Measurements from ENCODE around the gene WWP2. TPM values are rescaled to one million over a fixed set of nuclear protein-coding genes. Genes with fewer than 3 reads are reported as not detected.
"Not testable (repeated sequence)": the region's sequence is repeated elsewhere in the genome, so short reads cannot be mapped to it uniquely, and the experiment has no call there.

WWP2 gene
- polyA plus RNA-seq, 4 donors: 32.4 to 44.6 (median 35.4) TPM

DNA sequence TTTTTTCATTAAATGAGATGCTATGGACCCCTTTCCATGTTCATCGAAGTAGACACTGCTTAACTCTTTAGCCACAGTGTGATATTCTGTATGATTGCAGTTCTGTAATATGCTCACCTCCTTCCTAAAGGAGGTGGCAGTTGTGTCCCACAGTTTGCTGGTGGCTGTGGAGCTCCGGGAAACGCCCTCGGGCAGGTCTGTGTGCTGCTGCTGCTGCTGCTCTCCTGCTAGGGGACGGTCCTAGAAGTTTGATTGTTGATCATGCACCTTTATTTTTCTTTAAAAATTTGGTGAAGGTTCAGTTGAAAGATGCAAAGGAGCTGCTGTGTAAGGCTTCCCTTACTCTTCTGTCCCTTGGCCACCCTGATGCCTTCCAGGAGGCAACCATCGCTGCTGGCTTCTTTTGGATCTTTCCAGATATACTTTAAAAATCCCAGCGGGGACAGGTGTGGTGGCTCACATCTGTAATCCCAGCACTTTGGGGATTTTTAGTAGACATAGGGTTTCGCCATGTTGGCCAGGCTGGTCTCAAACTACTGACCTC, 180.6 kb downstream of the WWP2 start:
- Histone ChIP-seq H3K27me3 (ENCODE audit: control insufficient read depth in 3 of 3, insufficient read depth in 3 of 3, low read length in 3 of 3) (no peaks in the 10 kb centered on the region), H3K4me3 (ENCODE audit: low read depth in 1 of 3, low read length in 3 of 3) (no peak overlapping the region), H3K27ac (ENCODE audit: low read depth in 1 of 3, low read length in 2 of 3) (no peak overlapping the region), H3K4me1 (ENCODE audit: control insufficient read depth in 3 of 3, insufficient read depth in 2 of 3, low read depth in 1 of 3, low read length in 2 of 3) (no peaks in the 10 kb centered on the region), H3K36me3 (ENCODE audit: control insufficient read depth in 3 of 3, insufficient read depth in 2 of 3, low read depth in 1 of 3, low read length in 3 of 3) (peaks cover 18 to 52% (median 18%) of the 10 kb centered on the region in 3 donors), H3K9me3 (ENCODE audit: control insufficient read depth in 2 of 2, insufficient read depth in 1 of 2, low read depth in 1 of 2, low read length in 1 of 2) (no peaks in the 10 kb centered on the region)
- WGBS, 3 donors: 87 to 92% (median 89%) methylated on average over 8 of the region's 8 CpGs
- FAIRE-seq (no peak), DNase-seq (no peak)

DNA sequence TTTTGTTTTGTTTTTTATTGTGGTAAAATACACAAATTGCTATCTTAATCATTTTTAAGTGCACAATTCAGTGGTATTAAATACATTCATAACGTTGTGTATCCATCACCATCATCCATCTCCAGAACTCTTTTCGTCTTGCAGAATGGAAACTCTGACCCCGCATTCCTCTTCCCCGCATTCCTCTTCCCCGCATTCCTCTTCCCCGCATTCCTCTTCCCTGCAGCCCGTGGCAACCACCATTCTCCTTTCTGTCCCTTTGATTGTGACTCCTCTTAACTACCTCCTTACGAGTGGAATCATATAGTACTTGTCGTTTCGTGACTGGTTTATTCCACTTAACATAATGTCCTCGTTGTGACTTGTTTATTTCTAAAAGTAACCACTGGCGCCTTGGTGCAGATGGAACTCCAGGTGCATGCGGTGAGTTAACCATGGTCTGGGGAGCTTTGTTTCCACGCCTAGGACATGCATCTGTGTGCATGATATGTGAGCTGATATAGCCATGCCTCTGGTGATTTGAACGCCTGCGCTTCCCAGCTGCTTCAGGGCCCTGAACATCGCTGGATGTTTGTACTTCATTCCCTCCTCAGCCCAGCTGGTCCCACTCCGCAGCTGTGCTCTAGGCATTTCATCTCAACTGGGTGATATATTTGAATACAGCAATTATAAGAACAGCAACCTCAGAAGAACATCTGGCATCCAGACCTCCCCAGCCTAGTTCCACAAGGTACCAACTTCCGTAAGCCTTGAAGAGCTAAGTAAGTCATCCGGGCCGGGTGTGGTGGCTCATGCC, 181.3 kb downstream of the WWP2 start:
- not testable (repeated sequence) for DNase-seq; FAIRE-seq; H3K27me3 ChIP-seq (ENCODE audit: control insufficient read depth in 3 of 3, insufficient read depth in 3 of 3, low read length in 3 of 3); H3K4me3 ChIP-seq (ENCODE audit: low read depth in 1 of 3, low read length in 3 of 3); H3K9me3 ChIP-seq (ENCODE audit: control insufficient read depth in 2 of 2, insufficient read depth in 1 of 2, low read depth in 1 of 2, low read length in 1 of 2); H3K27ac ChIP-seq (ENCODE audit: low read depth in 1 of 3, low read length in 2 of 3); H3K4me1 ChIP-seq (ENCODE audit: control insufficient read depth in 3 of 3, insufficient read depth in 2 of 3, low read depth in 1 of 3, low read length in 2 of 3)
- peaks cover 12 to 45% (median 16%) of the 10 kb centered on the region in 3 donors for H3K36me3 ChIP-seq (ENCODE audit: control insufficient read depth in 3 of 3, insufficient read depth in 2 of 3, low read depth in 1 of 3, low read length in 3 of 3)
- 75 to 87% (median 82%) methylated on average over 14 to 16 of the region's 21 CpGs for WGBS, 3 donors

DNA sequence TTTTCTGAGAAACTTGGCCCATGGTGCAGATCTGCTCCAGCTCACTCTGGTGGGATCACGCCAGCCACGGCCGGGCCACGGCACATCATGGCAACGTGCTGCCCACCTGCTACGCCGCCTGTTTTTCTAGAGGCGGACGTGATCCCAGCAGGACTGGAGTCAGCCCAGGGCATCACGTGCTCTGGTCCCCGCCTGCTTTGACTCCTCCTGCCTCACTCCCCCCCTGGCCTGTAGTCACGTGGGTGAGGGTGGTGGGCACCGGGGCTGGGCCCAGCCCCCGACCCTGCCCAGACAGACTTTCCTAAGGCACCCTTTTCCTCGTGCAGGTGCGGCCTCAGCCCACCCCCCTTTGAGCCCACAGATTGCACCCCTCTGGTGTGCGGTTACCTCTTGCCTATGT, 188.3 kb downstream of the WWP2 start:
- WGBS, 3 donors: 100% methylated on average over 1 of the region's 17 CpGs; no CpG with 5 or more reads in 2 of the 3 donors
- not testable (repeated sequence) for H3K4me1 ChIP-seq (ENCODE audit: control insufficient read depth in 3 of 3, insufficient read depth in 2 of 3, low read depth in 1 of 3, low read length in 2 of 3); DNase-seq; H3K27ac ChIP-seq (ENCODE audit: low read depth in 1 of 3, low read length in 2 of 3); H3K9me3 ChIP-seq (ENCODE audit: control insufficient read depth in 2 of 2, insufficient read depth in 1 of 2, low read depth in 1 of 2, low read length in 1 of 2); FAIRE-seq; H3K4me3 ChIP-seq (ENCODE audit: low read depth in 1 of 3, low read length in 3 of 3); H3K36me3 ChIP-seq (ENCODE audit: control insufficient read depth in 3 of 3, insufficient read depth in 2 of 3, low read depth in 1 of 3, low read length in 3 of 3); H3K27me3 ChIP-seq (ENCODE audit: control insufficient read depth in 3 of 3, insufficient read depth in 3 of 3, low read length in 3 of 3)

DNA sequence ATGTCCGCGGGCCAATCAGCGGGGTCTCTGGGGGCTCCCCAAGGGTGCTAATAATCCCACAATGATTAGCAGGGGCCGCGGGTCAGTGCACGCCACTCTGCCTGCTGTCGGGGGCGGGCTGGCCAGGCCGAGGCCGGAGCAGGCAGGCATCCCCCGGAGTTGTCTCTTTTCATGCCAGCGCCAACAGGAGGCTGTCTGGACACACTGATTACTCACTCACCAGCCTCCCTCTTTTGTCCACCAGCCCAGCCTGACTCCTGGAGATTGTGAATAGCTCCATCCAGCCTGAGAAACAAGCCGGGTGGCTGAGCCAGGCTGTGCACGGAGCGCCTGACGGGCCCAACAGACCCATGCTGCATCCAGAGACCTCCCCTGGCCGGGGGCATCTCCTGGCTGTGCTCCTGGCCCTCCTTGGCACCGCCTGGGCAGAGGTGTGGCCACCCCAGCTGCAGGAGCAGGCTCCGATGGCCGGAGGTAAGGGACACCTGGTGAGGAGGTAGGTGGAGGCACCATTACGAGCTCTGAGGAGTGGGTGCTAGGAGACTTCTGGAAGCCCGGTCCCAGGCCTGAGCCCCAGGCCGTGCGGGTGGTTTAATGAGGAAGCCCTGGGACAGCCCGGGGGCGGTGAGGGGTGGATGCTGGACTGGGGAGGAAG, 189.0 kb downstream of the WWP2 start, which contains the start of gene CLEC18A:
Gene CLEC18A (plus strand): TSS at position 318 of the 655 bp plus-strand sequence. CDS start 33 bp downstream, at position 351.
- H3K27ac ChIP-seq (ENCODE audit: low read depth in 1 of 3, low read length in 2 of 3); DNase-seq; FAIRE-seq; H3K27me3 ChIP-seq (ENCODE audit: control insufficient read depth in 3 of 3, insufficient read depth in 3 of 3, low read length in 3 of 3); H3K4me1 ChIP-seq (ENCODE audit: control insufficient read depth in 3 of 3, insufficient read depth in 2 of 3, low read depth in 1 of 3, low read length in 2 of 3); H3K9me3 ChIP-seq (ENCODE audit: control insufficient read depth in 2 of 2, insufficient read depth in 1 of 2, low read depth in 1 of 2, low read length in 1 of 2); H3K36me3 ChIP-seq (ENCODE audit: control insufficient read depth in 3 of 3, insufficient read depth in 2 of 3, low read depth in 1 of 3, low read length in 3 of 3); H3K4me3 ChIP-seq (ENCODE audit: low read depth in 1 of 3, low read length in 3 of 3): not testable (repeated sequence)
- WGBS, 3 donors: 63 to 74% (median 70%) methylated on average over 3 to 12 of the region's 26 CpGs

DNA sequence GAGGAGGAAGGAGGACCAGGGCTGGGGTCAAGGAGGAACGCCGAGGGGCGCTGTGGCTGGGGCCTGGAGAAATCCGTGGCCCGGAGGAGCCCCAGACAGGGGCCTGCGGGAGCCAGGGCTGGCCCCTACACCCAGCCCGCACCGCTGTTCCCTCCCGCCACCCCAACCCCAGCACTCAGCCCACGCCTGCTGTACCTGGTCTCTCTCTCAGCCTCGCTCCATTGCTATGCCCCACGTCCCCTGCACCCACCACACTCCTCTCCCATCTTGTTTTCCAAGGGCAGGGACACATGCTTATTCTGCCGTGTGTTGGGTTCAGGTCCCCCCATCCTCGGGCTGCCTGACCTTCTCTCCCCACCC, 189.5 kb downstream of the WWP2 start:
- not testable (repeated sequence) for H3K36me3 ChIP-seq (ENCODE audit: control insufficient read depth in 3 of 3, insufficient read depth in 2 of 3, low read depth in 1 of 3, low read length in 3 of 3); H3K4me1 ChIP-seq (ENCODE audit: control insufficient read depth in 3 of 3, insufficient read depth in 2 of 3, low read depth in 1 of 3, low read length in 2 of 3); H3K9me3 ChIP-seq (ENCODE audit: control insufficient read depth in 2 of 2, insufficient read depth in 1 of 2, low read depth in 1 of 2, low read length in 1 of 2); FAIRE-seq; H3K4me3 ChIP-seq (ENCODE audit: low read depth in 1 of 3, low read length in 3 of 3); H3K27me3 ChIP-seq (ENCODE audit: control insufficient read depth in 3 of 3, insufficient read depth in 3 of 3, low read length in 3 of 3); DNase-seq; H3K27ac ChIP-seq (ENCODE audit: low read depth in 1 of 3, low read length in 2 of 3)
- WGBS, 3 donors: no CpG with 5 or more reads among the region's 14 CpGs

DNA sequence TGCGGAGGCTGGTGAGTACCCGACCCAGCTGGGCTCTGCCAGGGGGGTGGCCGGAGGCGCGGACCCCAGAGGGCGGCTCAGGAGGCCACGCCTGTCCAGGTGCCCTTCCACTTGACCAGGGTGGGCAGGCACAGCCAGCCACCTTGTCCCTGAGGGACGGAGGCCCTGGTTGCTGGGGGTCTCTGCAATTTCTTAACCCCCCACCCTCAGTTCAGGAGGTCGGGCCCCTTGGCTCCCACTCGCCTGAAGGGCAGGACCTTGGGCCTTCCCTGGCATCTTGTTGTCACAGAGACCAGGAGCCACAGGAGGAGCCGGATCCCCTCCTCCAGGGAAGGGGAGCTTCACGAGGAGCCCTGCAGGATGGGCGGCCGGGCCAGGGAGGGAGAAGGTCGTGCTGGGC, 190.0 kb downstream of the WWP2 start:
- not testable (repeated sequence) for H3K36me3 ChIP-seq (ENCODE audit: control insufficient read depth in 3 of 3, insufficient read depth in 2 of 3, low read depth in 1 of 3, low read length in 3 of 3); H3K4me3 ChIP-seq (ENCODE audit: low read depth in 1 of 3, low read length in 3 of 3); FAIRE-seq; H3K9me3 ChIP-seq (ENCODE audit: control insufficient read depth in 2 of 2, insufficient read depth in 1 of 2, low read depth in 1 of 2, low read length in 1 of 2); H3K27me3 ChIP-seq (ENCODE audit: control insufficient read depth in 3 of 3, insufficient read depth in 3 of 3, low read length in 3 of 3); H3K27ac ChIP-seq (ENCODE audit: low read depth in 1 of 3, low read length in 2 of 3); DNase-seq; H3K4me1 ChIP-seq (ENCODE audit: control insufficient read depth in 3 of 3, insufficient read depth in 2 of 3, low read depth in 1 of 3, low read length in 2 of 3)
- 80 to 90% (median 85%) methylated on average over 1 to 11 of the region's 15 CpGs for WGBS, 3 donors

DNA sequence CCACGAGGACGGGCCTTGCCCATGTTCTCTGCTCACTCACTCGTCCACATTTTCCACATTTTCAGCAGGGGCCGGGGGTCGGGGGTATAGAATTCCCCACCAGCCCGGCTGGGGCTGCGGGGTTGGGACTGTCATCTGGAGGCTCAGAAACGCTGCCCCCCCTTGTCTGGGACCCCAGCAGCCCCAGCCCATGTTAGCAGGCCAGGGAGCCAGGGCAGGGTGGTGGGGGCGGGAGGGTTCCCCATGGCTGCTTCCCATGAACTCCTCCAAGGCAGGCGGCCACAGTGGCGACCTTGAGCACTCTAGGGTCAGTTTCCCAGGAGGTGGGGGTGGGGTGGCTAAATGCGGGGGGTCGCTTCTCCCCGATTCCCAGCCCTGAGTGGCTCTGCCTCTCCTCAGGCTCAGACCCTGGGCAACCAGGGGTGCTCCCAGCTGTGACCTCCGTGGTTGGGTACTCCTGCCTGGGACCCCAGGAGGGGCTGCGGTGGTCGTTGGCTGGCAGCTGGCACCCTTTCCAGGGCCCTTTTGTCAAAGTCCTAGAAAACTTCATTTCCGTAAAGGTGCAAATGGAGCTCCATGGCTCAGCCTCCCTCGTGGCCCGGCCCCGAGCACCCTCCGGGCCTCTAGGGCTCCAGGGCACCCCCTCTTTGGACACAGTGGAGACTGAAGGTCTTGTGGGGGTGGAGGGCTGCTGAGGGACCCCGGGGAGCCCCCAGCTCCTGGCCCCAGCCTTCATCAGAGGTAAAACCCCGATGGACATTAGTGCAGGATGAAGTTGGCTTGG, 190.6 kb downstream of the WWP2 start:
- H3K27ac ChIP-seq (ENCODE audit: low read depth in 1 of 3, low read length in 2 of 3); H3K9me3 ChIP-seq (ENCODE audit: control insufficient read depth in 2 of 2, insufficient read depth in 1 of 2, low read depth in 1 of 2, low read length in 1 of 2); H3K27me3 ChIP-seq (ENCODE audit: control insufficient read depth in 3 of 3, insufficient read depth in 3 of 3, low read length in 3 of 3); DNase-seq; H3K4me1 ChIP-seq (ENCODE audit: control insufficient read depth in 3 of 3, insufficient read depth in 2 of 3, low read depth in 1 of 3, low read length in 2 of 3); H3K4me3 ChIP-seq (ENCODE audit: low read depth in 1 of 3, low read length in 3 of 3); FAIRE-seq; H3K36me3 ChIP-seq (ENCODE audit: control insufficient read depth in 3 of 3, insufficient read depth in 2 of 3, low read depth in 1 of 3, low read length in 3 of 3): not testable (repeated sequence)
- 72 to 88% (median 79%) methylated on average over 8 to 16 of the region's 24 CpGs for WGBS, 3 donors

DNA sequence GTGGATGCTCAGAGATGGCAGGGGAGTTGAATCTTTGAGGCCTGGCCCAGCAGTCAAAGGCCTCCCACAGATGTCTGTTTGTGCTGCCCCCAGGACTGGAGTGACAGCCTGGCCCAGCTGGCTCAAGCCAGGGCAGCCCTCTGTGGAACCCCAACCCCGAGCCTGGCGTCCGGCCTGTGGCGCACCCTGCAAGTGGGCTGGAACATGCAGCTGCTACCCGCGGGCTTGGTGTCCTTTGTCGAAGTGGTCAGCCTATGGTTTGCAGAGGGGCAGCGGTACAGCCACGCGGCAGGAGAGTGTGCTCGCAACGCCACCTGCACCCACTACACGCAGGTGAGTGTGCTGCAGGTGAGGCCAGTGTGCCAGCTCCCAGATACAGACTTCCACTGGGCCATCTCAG, 192.1 kb downstream of the WWP2 start:
- WGBS, 3 donors: 93 to 98% (median 94%) methylated on average over 8 to 13 of the region's 13 CpGs
- not testable (repeated sequence) for H3K27ac ChIP-seq (ENCODE audit: low read depth in 1 of 3, low read length in 2 of 3); FAIRE-seq; H3K27me3 ChIP-seq (ENCODE audit: control insufficient read depth in 3 of 3, insufficient read depth in 3 of 3, low read length in 3 of 3); H3K9me3 ChIP-seq (ENCODE audit: control insufficient read depth in 2 of 2, insufficient read depth in 1 of 2, low read depth in 1 of 2, low read length in 1 of 2); H3K36me3 ChIP-seq (ENCODE audit: control insufficient read depth in 3 of 3, insufficient read depth in 2 of 3, low read depth in 1 of 3, low read length in 3 of 3); DNase-seq; H3K4me1 ChIP-seq (ENCODE audit: control insufficient read depth in 3 of 3, insufficient read depth in 2 of 3, low read depth in 1 of 3, low read length in 2 of 3); H3K4me3 ChIP-seq (ENCODE audit: low read depth in 1 of 3, low read length in 3 of 3)

Measured in small intestine (tissue), 7 donors.